ENCODE results near the gene ITGB1BP1.

The ITGB1BP1 gene

GRCh38 chr2:9377461-9378097 is 45.7 kb downstream of the ITGB1BP1 start:
- no peak for DNase-seq

- no peak for DNase-seq
Measured at GRCh38 chr2:9375857-9376428, 47.4 kb downstream of the ITGB1BP1 start.

- DNase-seq, result no peak
Measured at GRCh38 chr2:9374071-9374730, 49.1 kb downstream of the ITGB1BP1 start.

GRCh38 chr2:9373476-9373875 is 49.9 kb downstream of the ITGB1BP1 start:
- no peak for DNase-seq

- no peak for DNase-seq
Measured at GRCh38 chr2:9373047-9373446, 50.3 kb downstream of the ITGB1BP1 start.

- DNase-seq, result no peak
Measured at GRCh38 chr2:9370746-9371145, 52.6 kb downstream of the ITGB1BP1 start.

- no peak for DNase-seq
Measured at GRCh38 chr2:9366026-9366425, 57.3 kb downstream of the ITGB1BP1 start.

GRCh38 chr2:9365498-9366019 is 57.8 kb downstream of the ITGB1BP1 start:
- no peak for DNase-seq

GRCh38 chr2:9364791-9365497 is 58.4 kb downstream of the ITGB1BP1 start:
- no peak for DNase-seq

GRCh38 chr2:9364373-9364772 is 59.0 kb downstream of the ITGB1BP1 start:
- no peak for DNase-seq

- no peak for DNase-seq
Measured at GRCh38 chr2:9360701-9361100, 62.6 kb downstream of the ITGB1BP1 start.

- DNase-seq, result no peak
Measured at GRCh38 chr2:9360110-9360509, 63.2 kb downstream of the ITGB1BP1 start.

GRCh38 chr2:9359463-9359862 is 63.9 kb downstream of the ITGB1BP1 start:
- DNase-seq, result no peak

GRCh38 chr2:9358846-9359245 is 64.5 kb downstream of the ITGB1BP1 start:
- DNase-seq, result no peak

- DNase-seq, result no peak
Measured at GRCh38 chr2:9356261-9356660, 67.1 kb downstream of the ITGB1BP1 start.

GRCh38 chr2:9355716-9356115 is 67.6 kb downstream of the ITGB1BP1 start:
- no peak for DNase-seq

- no peak for DNase-seq
Measured at GRCh38 chr2:9355270-9355669, 68.1 kb downstream of the ITGB1BP1 start.

GRCh38 chr2:9354318-9354717 is 69.0 kb downstream of the ITGB1BP1 start:
- DNase-seq, result no peak

All from inflammatory macrophage (primary cell).